GM19397 (cell line): Measurements from ENCODE around the gene DDHD1.

Source experiments
- ATAC-seq: cut with Tn5 transposase; IDR thresholded peaks from one replicate; pipeline ENCODE4 v1.9.1; 2021; ENCODE audit warnings: mild to moderate bottlenecking, moderate library complexity; ENCODE audit not compliant: unreplicated experiment

The DDHD1 gene

DNA sequence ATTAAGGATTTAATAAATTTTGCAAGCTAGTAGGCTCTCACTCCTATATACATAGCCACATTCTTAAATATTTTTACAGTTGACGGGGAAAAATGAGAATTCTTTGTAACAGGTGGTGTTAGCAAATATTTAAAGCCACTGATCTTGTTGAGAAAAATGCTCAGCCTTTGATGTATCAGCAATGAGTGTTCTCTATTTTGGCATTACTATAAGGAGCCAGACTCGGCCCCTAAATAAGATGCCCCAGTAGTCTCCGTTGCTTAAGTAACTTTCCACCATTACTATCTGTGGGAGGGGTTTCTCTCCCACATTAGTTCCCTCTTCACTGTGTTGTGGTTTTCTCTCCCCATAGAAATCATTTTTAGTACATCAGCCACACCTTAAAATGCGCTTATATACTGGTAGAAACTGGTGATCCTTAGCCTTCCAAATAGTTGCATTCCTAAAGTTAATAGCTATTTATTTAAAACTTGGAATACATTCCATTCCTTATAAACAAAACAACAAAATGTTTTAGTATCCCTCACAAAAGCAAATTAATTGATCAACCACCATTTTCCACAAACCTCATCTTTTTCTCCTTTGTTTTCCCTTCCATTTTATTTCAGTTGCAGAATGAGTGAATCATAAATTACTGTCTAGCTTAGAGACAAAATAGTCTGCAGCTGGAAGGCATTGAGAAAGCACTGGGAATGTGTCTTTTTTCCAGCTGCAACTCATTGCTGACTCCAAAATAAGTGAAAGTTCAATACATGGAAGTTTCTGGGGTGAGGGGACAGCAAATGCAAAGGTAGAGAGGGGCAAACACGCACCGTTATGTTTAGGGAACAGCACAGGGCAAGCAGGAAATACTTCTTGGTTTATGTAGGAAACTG lies 117.5 kb downstream of the DDHD1 start:
- no peak for ATAC-seq

DNA sequence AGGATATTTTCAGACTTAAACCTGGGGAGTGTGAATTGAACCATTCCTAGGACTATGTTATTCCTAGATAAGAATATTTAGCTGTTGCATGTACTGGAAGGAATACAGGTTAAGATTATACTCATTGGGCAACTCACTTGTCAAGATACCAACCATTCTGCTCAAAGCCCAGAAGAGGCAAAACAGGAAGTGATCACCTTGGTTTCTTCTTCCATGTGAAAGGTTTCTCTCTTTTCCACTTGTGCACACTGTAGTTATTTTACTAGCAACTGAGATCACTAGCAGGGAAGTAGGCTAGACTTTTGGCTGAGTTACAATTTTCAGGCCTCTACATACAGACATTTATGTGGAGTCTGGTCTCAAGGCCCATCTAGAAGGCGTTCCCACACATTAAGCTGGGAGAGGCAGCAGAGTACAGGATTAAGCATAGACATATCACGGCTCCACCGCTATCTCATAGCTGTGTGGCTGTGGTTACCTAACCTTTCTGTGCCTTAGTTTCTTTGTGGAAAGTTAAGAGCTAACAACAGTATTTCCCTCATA lies 118.4 kb downstream of the DDHD1 start:
- no peak for ATAC-seq

DNA sequence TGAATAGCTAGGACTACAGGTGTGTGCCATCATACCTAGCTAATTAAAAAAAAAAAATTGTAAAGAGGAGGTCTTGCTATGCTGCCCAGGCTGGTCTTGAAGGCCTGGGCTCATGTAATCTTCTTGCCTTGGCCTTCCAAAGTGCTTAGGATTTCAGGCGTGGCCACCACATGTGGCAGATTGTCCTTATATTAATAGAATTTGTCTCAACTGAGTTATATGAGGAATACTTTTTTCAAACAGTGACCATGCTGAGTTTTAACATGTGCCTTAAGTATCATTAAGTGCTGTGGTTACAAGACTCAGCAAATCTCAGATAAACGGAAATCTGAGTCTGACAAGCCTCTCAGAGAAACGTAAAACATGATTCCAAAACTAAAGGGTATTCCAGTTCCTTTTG lies 119.1 kb downstream of the DDHD1 start:
- ATAC-seq = no peak

DNA sequence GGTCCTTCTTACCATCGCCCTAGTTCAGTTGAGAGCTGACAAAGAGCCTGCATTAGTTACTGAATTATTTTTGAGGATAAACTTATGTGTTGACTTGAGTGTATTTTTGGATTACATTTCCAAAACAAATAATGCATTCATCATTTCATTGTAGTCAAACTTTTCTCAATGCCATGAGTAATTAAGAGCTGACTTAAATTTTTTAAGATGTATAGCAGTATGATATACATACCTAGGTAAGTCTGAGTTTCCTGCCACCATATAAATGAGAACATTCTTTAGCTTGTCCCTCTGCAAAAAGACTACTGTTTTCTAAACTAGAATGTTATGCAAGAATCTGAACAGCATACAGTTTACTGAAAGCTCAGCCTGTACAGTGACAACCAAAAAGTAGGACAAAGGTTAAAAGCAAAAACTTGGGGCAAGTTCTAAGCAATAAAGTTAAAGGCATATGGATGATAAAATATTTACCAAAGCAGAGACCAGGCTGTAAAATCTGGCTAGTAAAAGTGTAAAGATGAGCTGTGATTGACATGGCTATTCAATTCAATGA lies 120.2 kb downstream of the DDHD1 start:
- no peak for ATAC-seq

DNA sequence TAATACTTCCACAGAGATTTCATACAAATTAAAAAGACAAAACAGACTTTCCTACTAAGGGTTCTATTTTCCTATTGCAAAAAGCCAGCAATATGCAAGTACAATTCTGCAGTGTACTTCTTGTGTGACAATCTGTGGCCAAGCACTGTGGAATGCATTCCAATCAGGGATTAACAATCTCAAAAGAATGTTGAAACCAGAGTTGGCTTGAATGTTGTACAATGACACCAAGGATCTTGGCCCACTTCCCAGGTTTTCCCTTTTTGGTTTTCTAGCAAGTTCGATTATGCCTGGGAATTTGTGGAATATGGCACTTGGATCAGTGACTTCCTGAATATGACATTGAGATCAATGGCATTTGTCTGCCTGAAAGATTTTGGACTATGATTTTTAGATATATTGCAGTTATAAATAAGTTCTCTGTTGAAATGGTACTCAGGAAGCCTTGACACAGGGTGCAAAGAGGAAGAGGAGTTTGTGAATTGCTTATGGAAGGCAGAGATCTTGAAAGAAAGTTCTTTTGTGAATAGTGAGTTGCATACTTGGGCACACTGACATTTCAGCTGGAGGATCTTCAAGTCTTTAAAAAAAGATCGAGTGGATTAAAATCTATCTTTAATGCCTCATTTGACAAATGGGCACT lies 120.8 kb downstream of the DDHD1 start:
- ATAC-seq = no peak

DNA sequence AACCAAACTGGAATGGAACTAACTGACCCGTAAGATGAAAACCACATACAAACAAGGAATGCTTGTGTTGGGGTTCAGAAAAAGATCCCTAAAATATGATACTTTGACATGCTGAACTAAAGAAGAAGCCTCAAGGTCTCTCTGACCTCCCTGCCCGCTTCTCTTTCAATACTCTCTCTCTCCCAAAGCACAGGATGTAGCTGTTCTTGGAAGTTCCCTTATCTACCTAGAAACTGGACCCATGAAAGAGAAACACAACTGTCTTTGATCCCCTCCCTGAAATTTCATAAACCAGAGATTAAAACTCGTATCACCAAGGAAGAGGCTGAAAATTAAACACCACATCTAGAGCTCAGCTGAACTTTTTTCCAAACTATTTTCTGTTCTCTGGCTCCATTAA lies 125.6 kb downstream of the DDHD1 start:
- no peak for ATAC-seq

DNA sequence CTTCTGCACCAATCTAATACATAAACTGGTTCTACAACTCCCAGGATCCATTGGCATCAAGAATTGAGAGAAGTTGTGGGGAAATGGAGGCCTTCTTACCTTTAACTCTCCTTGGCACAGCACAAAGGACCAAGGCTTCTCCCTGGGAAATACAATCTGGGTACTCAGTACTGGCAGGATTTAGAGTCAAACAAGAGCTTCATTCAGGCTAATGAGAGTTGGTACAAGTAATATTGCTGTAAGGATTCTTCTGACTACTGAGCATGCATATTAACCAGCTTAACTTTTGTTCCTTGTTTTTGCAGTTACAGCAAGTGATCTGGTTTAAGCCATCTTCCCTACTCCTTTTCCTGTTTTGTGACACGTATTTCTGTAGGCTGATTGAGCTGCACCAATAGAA lies 126.1 kb downstream of the DDHD1 start:
- no peak for ATAC-seq

GRCh38 chr14:53023325-53023724 lies 129.8 kb downstream of the DDHD1 start:
- ATAC-seq = no peak

DNA sequence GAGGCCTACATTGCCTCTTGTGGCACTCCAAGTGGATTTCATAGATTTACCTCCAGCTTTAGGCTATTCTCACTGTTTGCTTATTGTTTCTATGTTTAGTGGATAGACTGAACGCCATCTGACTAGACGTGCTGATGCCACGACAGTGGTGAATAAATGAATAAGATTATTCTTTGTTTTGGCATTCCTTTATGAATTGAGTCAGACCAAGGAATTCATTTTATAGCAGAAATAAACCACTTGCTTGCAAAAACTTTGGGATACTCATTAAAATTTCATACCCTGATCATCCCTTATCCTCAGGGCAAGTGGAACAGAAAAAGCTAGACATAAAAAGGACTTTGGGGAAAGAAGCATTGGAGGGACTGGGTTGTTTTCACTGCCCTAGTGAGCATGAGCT lies 130.5 kb downstream of the DDHD1 start:
- no peak for ATAC-seq

DNA sequence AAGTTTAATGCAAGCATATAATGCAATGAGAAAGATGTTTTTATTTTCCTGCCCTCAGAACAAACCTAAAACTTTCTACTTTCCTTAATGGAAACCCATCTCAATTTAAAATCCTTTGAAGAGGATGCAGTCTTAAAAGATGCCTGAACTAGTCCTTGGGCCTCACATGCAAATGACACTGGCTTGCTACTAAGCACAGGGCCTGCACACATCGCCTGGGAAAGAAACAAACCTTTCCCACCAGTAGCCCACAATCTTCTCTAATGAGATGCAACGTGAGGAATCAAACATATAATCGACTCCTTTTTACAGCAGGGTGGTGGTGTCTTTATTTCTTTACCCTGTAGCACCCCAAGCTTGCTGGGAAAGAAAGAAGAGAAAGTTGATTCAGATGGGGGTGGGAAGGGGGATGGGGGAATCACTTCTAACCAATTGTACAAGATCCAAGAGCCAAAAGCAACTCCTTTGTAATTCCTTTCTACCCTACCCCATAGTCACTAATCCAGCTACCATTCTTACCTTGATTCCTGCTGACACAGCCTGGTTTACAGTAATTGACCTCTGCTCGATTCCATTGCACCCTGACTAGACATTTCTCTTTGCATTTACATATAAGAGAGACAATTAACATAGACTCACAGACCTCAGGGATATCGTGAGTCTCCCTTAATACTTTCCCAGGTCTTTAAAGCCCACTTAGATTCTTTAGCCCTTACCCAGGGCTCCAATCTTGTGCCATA lies 132.8 kb downstream of the DDHD1 start:
- ATAC-seq = no peak

DNA sequence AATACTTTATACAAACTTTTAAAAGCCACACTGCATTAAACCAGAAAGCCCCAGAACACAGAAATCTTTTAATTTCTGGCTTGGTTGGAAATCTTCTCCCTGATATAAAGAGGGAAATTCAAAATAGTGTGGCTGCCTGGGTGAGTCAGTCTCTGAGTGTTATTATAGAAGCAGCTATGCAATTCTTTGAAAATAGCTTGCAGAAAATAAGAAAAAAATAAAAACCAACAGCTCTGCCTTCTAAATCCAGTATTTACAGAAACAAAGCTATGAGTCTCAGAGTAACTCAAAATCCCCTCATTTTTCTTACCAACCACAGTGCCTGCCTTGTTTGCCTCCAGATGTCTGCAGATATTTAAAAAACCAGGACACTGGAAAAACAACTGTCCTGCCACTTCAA lies 133.7 kb downstream of the DDHD1 start:
- no peak for ATAC-seq

DNA sequence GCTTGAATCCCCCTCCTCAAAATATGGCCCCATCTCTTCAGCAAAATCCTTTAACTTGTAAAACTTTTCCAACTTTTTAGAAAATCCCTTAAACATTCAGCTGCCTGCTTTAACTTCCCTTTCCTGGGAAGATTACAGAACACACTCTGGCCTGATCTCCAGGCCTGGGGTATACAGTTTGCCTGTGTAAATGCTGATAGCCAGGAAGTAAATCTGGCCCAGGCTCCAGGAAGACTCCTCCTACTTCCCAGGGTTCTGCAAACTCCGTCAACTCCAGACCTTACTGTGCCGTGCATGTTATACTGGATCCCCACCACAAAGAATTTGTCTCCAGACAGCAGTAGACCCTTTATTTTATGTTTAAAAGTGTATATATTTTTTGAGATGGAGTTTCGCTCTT lies 135.3 kb downstream of the DDHD1 start:
- no peak for ATAC-seq

DNA sequence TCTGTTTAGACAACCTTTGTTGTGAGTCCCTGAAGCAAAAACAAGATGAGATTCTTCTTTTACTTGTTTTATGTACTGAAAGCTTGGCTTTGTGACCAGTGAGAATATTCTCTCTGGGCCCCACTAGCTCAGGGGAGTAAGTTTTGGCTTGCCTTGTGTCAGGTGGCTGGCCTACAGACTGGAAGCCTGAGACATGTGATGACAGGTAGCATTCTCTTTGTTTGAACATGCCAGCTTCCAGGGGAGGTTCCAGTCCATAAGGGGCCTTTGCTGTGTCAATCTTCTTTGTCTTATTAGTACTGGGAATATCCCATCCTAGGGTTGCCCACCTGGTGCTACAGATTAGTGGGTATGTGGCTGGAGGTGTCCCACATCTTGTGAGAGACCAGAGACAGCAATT lies 136.2 kb downstream of the DDHD1 start:
- no peak for ATAC-seq

GRCh38 chr14:53016491-53016890 lies 136.6 kb downstream of the DDHD1 start:
- ATAC-seq = no peak

GRCh38 chr14:53011053-53011462 lies 142.1 kb downstream of the DDHD1 start:
- ATAC-seq = no peak

DNA sequence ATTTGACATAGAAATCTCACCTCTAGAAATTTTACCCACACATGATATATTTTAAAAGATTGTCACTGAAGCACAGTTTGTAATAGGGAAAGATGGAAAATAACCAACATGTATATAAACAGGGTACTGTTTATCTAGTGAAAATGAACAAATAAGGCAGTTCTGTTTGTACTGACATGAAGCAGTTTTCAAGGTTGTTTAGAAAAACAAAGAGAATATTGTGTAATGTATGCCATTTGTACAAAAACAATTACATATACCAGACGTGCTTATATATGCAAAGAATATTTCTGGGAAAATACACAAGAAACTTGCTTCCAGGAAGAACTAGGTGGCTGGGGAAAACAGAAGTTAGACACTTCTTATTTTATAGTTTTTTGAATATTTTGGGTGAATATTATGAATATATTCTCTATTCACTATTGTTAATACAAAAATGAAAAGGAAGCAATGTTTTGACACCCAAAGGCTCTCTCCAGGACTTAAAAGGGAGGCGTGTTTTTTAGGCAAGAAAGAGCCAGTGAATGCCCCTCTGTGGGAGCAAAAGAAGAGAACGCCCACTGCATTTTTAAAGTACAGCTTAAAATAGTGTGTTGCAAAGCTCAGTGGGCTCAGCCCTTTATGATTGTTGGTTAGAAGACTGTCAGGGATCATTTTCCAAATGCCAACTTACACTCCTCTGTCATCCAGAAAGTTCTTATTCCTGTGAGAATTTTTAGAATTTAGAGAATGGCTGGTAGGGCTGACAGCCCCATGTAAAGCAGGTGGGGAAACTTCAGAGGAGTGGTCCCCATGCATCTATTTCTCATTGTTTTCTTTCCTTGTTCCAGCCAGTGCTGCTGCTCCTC lies 142.7 kb downstream of the DDHD1 start:
- no peak for ATAC-seq

DNA sequence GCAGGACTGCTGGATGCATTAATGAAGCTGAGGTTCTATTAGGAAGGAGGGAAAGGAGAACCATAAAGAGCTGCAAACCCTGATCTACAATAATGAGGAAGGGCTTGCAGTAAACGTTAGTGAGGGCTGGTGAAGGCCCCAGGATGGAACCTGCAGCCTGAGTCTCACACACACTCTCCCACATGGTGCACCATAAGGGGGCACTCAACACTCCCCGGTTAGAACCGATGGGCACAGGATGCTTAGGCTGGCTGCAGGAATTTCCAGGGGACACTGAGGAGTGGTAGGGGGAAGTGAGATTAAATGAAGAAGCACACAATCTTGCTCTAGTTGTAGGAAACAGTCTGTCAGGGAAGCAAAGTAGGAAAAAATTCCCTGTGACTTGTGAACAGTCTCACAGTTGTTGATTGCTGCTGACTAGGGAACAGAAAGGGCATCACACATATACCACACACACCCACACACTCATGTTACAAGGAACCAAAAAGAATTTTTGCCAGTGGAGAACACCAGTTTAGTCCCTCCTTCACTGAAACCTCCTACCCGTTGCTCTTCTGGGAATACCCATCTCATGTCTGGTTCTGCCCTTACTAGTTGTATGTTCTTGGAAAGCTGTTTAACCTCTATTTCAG lies 146.1 kb downstream of the DDHD1 start:
- no peak for ATAC-seq

DNA sequence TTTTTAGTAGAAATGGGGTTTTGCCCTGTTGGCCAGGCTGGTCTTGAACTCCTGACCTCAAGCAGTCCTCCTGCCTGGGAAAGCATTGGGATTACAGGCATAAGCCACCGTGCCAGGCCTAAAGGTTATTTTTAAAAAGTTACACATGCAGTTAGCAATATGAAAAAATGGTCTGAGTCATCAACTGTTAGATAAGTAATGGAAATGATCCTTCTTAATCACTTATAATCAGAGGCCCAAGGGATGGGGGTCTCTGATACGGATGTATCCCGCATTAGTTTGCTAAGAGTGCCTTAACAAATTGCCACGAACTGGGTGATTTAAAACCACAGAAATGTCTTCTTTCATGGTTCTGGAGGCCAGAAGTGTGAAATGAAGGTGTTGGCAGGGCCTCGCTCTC lies 148.1 kb downstream of the DDHD1 start:
- ATAC-seq = no peak

DNA sequence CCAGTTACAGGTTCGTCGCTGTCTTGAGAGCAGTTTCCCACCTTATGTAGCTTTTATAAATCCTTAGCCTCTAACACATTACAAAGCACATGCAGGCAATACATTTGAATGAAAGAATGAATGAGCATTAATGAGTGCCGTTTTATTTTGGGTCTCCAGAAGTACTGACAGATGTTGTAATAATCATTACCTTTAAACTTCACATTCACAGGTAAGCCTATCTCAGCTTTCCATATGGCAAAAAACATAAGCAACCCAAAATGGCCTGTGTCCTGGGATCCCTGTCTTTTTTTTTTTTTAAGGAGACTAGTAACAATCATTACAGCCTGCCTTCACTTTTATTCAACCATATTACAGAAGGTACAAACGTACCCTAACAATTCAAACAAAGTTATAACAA lies 149.3 kb downstream of the DDHD1 start:
- ATAC-seq = no peak

- ATAC-seq = no peak
Measured at GRCh38 chr14:53002576-53002975, 150.5 kb downstream of the DDHD1 start.
